T47D (cell line): ENCODE results near the gene POPDC2.
"Not testable (repeated sequence)": the region's sequence is repeated elsewhere in the genome, so short reads cannot be mapped to it uniquely, and the experiment has no call there.

Source experiments
- DNase-seq, 2 experiments: peaks; one replicate each; pipeline versions ENCODE4 v3.0.0 to v3.0.0-alpha.2; 2011 to 2012; ENCODE audit warnings: low read depth in 1 of 2, low spot score in 1 of 2
- JUND ChIP-seq: IDR thresholded peaks from 2 replicates; pipeline ENCODE4 v1.6.1; 2012; ENCODE audit warnings: low read depth
- in situ Hi-C: cut with HindIII; loops from 2 replicates; pipeline ENCODE4 v1.10.0; 2016; ENCODE audit warnings: low sequenced_read_pairs, low pct_unique_long_range_greater_than_20kb

The POPDC2 gene

GRCh38 chr3:119611664-119612063, 48.7 kb downstream of the POPDC2 start:
- no peak for DNase-seq
- in situ Hi-C loops: no loop called here
- no peak for TF ChIP-seq JUND

- no peak for TF ChIP-seq JUND
- in situ Hi-C loops: no loop called here
- no peak for DNase-seq
These were observed 51.1 kb downstream of the POPDC2 start for GRCh38 chr3:119609301-119609700.

- no peak for TF ChIP-seq JUND
- in situ Hi-C loops: no loop called here
- DNase-seq: no peak
These were observed 51.9 kb downstream of the POPDC2 start for GRCh38 chr3:119608405-119609000.

- DNase-seq: no peak
- in situ Hi-C loops: no loop called here
- no peak for TF ChIP-seq JUND
These were observed 55.5 kb downstream of the POPDC2 start for GRCh38 chr3:119604878-119605277.

- no peak for DNase-seq
- TF ChIP-seq JUND: no peak
- in situ Hi-C loops: no loop called here
These were observed 57.7 kb downstream of the POPDC2 start for GRCh38 chr3:119602676-119603075.

GRCh38 chr3:119601154-119601553, 59.2 kb downstream of the POPDC2 start:
- TF ChIP-seq JUND: no peak
- no peak for DNase-seq
- in situ Hi-C loops: no loop called here

- DNase-seq: no peak
- TF ChIP-seq JUND: no peak
- in situ Hi-C loops: no loop called here
These were observed 59.7 kb downstream of the POPDC2 start for GRCh38 chr3:119600732-119601131.

GRCh38 chr3:119599558-119600174, 60.7 kb downstream of the POPDC2 start:
- no peak for TF ChIP-seq JUND
- in situ Hi-C loops: no loop called here
- no peak for DNase-seq

GRCh38 chr3:119598410-119599098, 61.8 kb downstream of the POPDC2 start:
- in situ Hi-C loops: no loop called here
- TF ChIP-seq JUND: no peak
- DNase-seq: no peak

- in situ Hi-C loops: no loop called here
- no peak for DNase-seq
- no peak for TF ChIP-seq JUND
These were observed 62.7 kb downstream of the POPDC2 start, which contains the start of gene PLA1A for GRCh38 chr3:119597548-119598288. Gene PLA1A, plus strand, starts transcription at chr3:119597885. Its CDS starts 29 bp downstream, at chr3:119597914.

GRCh38 chr3:119596398-119596797, 64.0 kb downstream of the POPDC2 start:
- no peak for TF ChIP-seq JUND
- in situ Hi-C loops: no loop called here
- no peak for DNase-seq

- in situ Hi-C loops: no loop called here
- no peak for TF ChIP-seq JUND
- DNase-seq: no peak
These were observed 64.6 kb downstream of the POPDC2 start for GRCh38 chr3:119595639-119596334.

GRCh38 chr3:119594929-119595328, 65.5 kb downstream of the POPDC2 start:
- in situ Hi-C loops, DNase-seq: not testable (repeated sequence)
